ENCODE results near the gene RBSN.

DNA sequence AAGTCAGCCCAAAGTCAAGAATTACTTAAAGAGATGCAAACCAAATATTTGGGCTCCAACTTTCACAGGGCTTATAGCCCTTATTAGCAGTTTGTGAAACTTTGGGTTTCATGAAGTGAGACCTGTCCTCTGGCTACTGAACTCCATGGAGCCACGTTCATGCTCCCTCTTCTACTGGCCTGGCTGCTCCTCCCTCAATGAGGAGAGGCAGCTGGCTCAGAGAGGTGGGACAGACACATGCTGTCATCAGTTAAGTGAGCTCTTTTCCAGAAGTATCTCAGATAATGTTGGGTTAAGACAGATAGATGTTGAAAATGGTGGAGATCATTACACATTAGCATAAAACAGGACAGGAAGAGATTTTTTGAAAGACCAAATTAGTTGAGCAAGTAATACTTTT lies 53.3 kb downstream of the RBSN start:
- TF ChIP-seq, protein P1, sequence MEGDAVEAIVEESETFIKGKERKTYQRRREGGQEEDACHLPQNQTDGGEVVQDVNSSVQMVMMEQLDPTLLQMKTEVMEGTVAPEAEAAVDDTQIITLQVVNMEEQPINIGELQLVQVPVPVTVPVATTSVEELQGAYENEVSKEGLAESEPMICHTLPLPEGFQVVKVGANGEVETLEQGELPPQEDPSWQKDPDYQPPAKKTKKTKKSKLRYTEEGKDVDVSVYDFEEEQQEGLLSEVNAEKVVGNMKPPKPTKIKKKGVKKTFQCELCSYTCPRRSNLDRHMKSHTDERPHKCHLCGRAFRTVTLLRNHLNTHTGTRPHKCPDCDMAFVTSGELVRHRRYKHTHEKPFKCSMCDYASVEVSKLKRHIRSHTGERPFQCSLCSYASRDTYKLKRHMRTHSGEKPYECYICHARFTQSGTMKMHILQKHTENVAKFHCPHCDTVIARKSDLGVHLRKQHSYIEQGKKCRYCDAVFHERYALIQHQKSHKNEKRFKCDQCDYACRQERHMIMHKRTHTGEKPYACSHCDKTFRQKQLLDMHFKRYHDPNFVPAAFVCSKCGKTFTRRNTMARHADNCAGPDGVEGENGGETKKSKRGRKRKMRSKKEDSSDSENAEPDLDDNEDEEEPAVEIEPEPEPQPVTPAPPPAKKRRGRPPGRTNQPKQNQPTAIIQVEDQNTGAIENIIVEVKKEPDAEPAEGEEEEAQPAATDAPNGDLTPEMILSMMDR (conservative IDR thresholded peaks at IDR 0.05; ENCODE audit: low read depth, low read length) = no peak
- TF ChIP-seq POLR2A (IDR thresholded peaks at IDR 0.05; ENCODE audit: low read depth, low read length) (no peak), FOS (IDR thresholded peaks at IDR 0.05; ENCODE audit: low read depth, low read length) (no peak), MAFK (IDR thresholded peaks at IDR 0.05; ENCODE audit: low read depth, low read length) (no peak), SMC3 (IDR thresholded peaks at IDR 0.05; ENCODE audit: low read depth, low read length) (no peak), RAD21 (IDR thresholded peaks at IDR 0.05; ENCODE audit: low read length) (no peak), BHLHE40 (IDR thresholded peaks at IDR 0.05; ENCODE audit: low read depth, low read length) (no peak), MXI1 (IDR thresholded peaks at IDR 0.05; ENCODE audit: borderline replicate concordance, low read depth, low read length) (no peak), CHD1 (IDR thresholded peaks at IDR 0.05; ENCODE audit: low read depth, low read length) (no peak), CEBPB (IDR thresholded peaks at IDR 0.05; ENCODE audit: low read depth, low read length) (no peak)

All from IMR-90 (cell line).